ENCODE results near the gene IST1. TPM values are rescaled to one million over a fixed set of nuclear protein-coding genes. Genes with fewer than 3 reads are reported as not detected.
"Not testable (repeated sequence)": the region's sequence is repeated elsewhere in the genome, so short reads cannot be mapped to it uniquely, and the experiment has no call there.

Gene IST1
- total and polyA plus RNA-seq, 9 of the 15 experiments (the other 6 are each of a cell fraction or from before 2014, with no cell fraction given), result 135 to 334 (median 188) TPM

GRCh38 chr16:71904239-71904638, 8.9 kb downstream of the IST1 start:
- POLR2A ChIA-PET, result interaction anchor here (0.6 to 1.2 kb wide), 4 partner anchors 8 to 15 kb away, joined by 3 to 8 read pairs (median 3); no protein-coding TSS in a partner anchor
- TF ChIP-seq TGIF2 (CRISPR knock-in tag; IDR thresholded peaks at IDR 0.05) (no peak), ZNF507 (tag; conservative IDR thresholded peaks at IDR 0.05) (no peak), MNT (conservative IDR thresholded peaks at IDR 0.05) (no peak), ZNF121 (CRISPR knock-in tag; conservative IDR thresholded peaks at IDR 0.05) (peak; percentile 91), RBFOX2 (IDR thresholded peaks at IDR 0.05; ENCODE audit: low read depth, low read length) (no peak), PTRF (tag; IDR thresholded peaks at IDR 0.05) (no peak)
- Histone ChIP-seq H4K20me1 (replicated peaks; ENCODE audit: control insufficient read depth, insufficient read depth, low read length) (peaks cover 29% of the 10 kb centered on the region; the same call in 1 of the 2 replicates), H3K27me3 (ENCODE audit: control insufficient read depth in 2 of 2, insufficient read depth in 2 of 2, low read length in 2 of 2) (no peaks in the 10 kb centered on the region), H3K9me1 (ENCODE audit: control insufficient read depth, insufficient read depth, low read length) (no peaks in the 10 kb centered on the region), H3K27ac (ENCODE audit: extremely low read depth, low read depth, low read length) (no peak overlapping the region), H3K9me3 (replicated peaks; ENCODE audit: control insufficient read depth, insufficient read depth, low read depth, low read length) (no peaks in the 10 kb centered on the region), H3K79me2 (ENCODE audit: control insufficient read depth, insufficient read depth, low read length) (peaks cover 99% of the 10 kb centered on the region), H3K9ac (ENCODE audit: insufficient read depth in 1 of 2, low read depth in 2 of 2, low read length in 2 of 2) (no peak overlapping the region; a peak in 1 of 4 replicates), H3K4me2 (ENCODE audit: insufficient read depth, low read length) (no peak overlapping the region), H3K4me3 (no peak overlapping the region), H3K4me1 (replicated peaks in 1 of 2; ENCODE audit: control insufficient read depth in 2 of 2, insufficient read depth in 2 of 2, low read length in 2 of 2) (peaks cover 0 to 4% of the 10 kb centered on the region in 2 experiments; a peak in 2 of 5 replicates), H2AFZ (ENCODE audit: low read depth, low read length) (no peak overlapping the region), H3K36me3 (ENCODE audit: control insufficient read depth, insufficient read depth, low read length) (peaks cover 24% of the 10 kb centered on the region)
- DNase-seq (ENCODE audit: extremely low read depth in 1 of 4, low spot score in 3 of 4) (no peak), ATAC-seq (no peak), FAIRE-seq (no peak)
- CTCF ChIA-PET (ENCODE audit: low intra/inter-chr PET ratio), result no interaction called here
- intact Hi-C loops (cut with micrococcal nuclease), result no loop called here
- in situ Hi-C loops (cut with MboI), result no loop called here
- no TSS peak for BruUV-seq (replicated peaks)
- WGBS (ENCODE audit: insufficient coverage, low coverage, missing lambda C conversion rate), result 87% methylated on average over 9 of the region's 9 CpGs

GRCh38 chr16:71905765-71906164, 10.4 kb downstream of the IST1 start:
- ATAC-seq; H3K4me3 ChIP-seq; H2AFZ ChIP-seq (ENCODE audit: low read depth, low read length); H3K9me3 ChIP-seq (replicated peaks; ENCODE audit: control insufficient read depth, insufficient read depth, low read depth, low read length); intact Hi-C loops (cut with micrococcal nuclease); H3K4me2 ChIP-seq (ENCODE audit: insufficient read depth, low read length); H3K9me1 ChIP-seq (ENCODE audit: control insufficient read depth, insufficient read depth, low read length); H3K27ac ChIP-seq (ENCODE audit: extremely low read depth, low read depth, low read length); FAIRE-seq; DNase-seq (ENCODE audit: extremely low read depth in 1 of 4, low spot score in 3 of 4); H3K4me1 ChIP-seq (replicated peaks in 1 of 2; ENCODE audit: control insufficient read depth in 2 of 2, insufficient read depth in 2 of 2, low read length in 2 of 2); H3K27me3 ChIP-seq (ENCODE audit: control insufficient read depth in 2 of 2, insufficient read depth in 2 of 2, low read length in 2 of 2); CTCF ChIA-PET (ENCODE audit: low intra/inter-chr PET ratio); H3K9ac ChIP-seq (ENCODE audit: insufficient read depth in 1 of 2, low read depth in 2 of 2, low read length in 2 of 2); in situ Hi-C loops (cut with MboI); BruUV-seq (replicated peaks): not testable (repeated sequence)
- Histone ChIP-seq H3K36me3 (ENCODE audit: control insufficient read depth, insufficient read depth, low read length) (peaks cover 30% of the 10 kb centered on the region), H4K20me1 (replicated peaks; ENCODE audit: control insufficient read depth, insufficient read depth, low read length) (peaks cover 31% of the 10 kb centered on the region; the same call in 1 of the 2 replicates), H3K79me2 (ENCODE audit: control insufficient read depth, insufficient read depth, low read length) (peaks cover 99% of the 10 kb centered on the region)
- WGBS (ENCODE audit: insufficient coverage, low coverage, missing lambda C conversion rate), result 88% methylated on average over 6 of the region's 6 CpGs
- POLR2A ChIA-PET, result interaction anchor here (0.8 to 1.1 kb wide), 2 partner anchors 14 to 24 kb away, joined by 3 read pairs; no protein-coding TSS in a partner anchor

All from K562 (cell line).